H9 (cell line): ENCODE measurements around the gene SLC39A1. TPM values are rescaled to one million over a fixed set of nuclear protein-coding genes. Genes with fewer than 3 reads are reported as not detected.

Experiments
- DNase-seq: peaks from one replicate; pipeline ENCODE4 v3.0.0-alpha.2; 2017
- H2AFZ ChIP-seq: one replicate; pipeline ENCODE4 v1.6.1; 2013; ENCODE audit warnings: mild to moderate bottlenecking, low read length, control low read depth, moderate library complexity
- H2AK5ac ChIP-seq: 2 replicates; pipeline ENCODE4 v1.6.1; 2013; ENCODE audit warnings: low read length, control low read depth, mixed read lengths; ENCODE audit not compliant: insufficient read length
- H2BK120ac ChIP-seq: one replicate; pipeline ENCODE4 v1.6.1; 2013; ENCODE audit warnings: low read depth, mild to moderate bottlenecking, low read length, control low read depth, inconsistent platforms; ENCODE audit not compliant: poor library complexity, severe bottlenecking
- H2BK12ac ChIP-seq: 2 replicates; pipeline ENCODE4 v1.6.1; 2013; ENCODE audit warnings: low read length, control low read depth, mixed read lengths, low read depth; ENCODE audit not compliant: insufficient read length
- H2BK15ac ChIP-seq: 2 replicates; pipeline ENCODE4 v1.6.1; 2013; ENCODE audit warnings: low read depth, low read length, control low read depth
- H2BK20ac ChIP-seq: one replicate; pipeline ENCODE4 v1.6.1; 2013; ENCODE audit warnings: low read depth, mild to moderate bottlenecking, low read length, control low read depth, inconsistent platforms; ENCODE audit not compliant: poor library complexity, severe bottlenecking
- H2BK5ac ChIP-seq: 2 replicates; pipeline ENCODE4 v1.6.1; 2013; ENCODE audit warnings: low read length, control low read depth, mixed read lengths; ENCODE audit not compliant: insufficient read length
- H3K14ac ChIP-seq: 2 replicates; pipeline ENCODE4 v1.6.1; 2013; ENCODE audit warnings: low read length, control low read depth; ENCODE audit not compliant: insufficient read depth
- H3K18ac ChIP-seq: 2 replicates; pipeline ENCODE4 v1.6.1; 2013; ENCODE audit warnings: low read depth, mild to moderate bottlenecking, mixed read lengths, low read length, control low read depth; ENCODE audit not compliant: insufficient read length
- H3K23ac ChIP-seq: 2 replicates; pipeline ENCODE4 v1.6.1; 2013; ENCODE audit warnings: low read length, control low read depth, mixed read lengths, low read depth; ENCODE audit not compliant: insufficient read length
- H3K23me2 ChIP-seq: 2 replicates; pipeline ENCODE4 v1.6.1; 2013; ENCODE audit warnings: low read depth, mild to moderate bottlenecking, mixed read lengths, low read length, control low read depth; ENCODE audit not compliant: insufficient read length, poor library complexity, severe bottlenecking
- H3K27ac ChIP-seq: 2 replicates; pipeline ENCODE4 v1.5.1; 2013; ENCODE audit warnings: low read length, control low read depth, mixed read lengths, low read depth; ENCODE audit not compliant: insufficient read length
- H3K27me3 ChIP-seq: 2 replicates; pipeline ENCODE4 v1.6.1; 2013; ENCODE audit warnings: low read length, control low read depth, inconsistent platforms; ENCODE audit not compliant: insufficient read depth
- H3K4ac ChIP-seq: 2 replicates; pipeline ENCODE4 v1.6.1; 2013; ENCODE audit warnings: low read depth, mild to moderate bottlenecking, control low read depth, inconsistent platforms, low read length, moderate library complexity
- H3K4me1 ChIP-seq: 2 replicates; pipeline ENCODE4 v1.6.1; 2013; ENCODE audit warnings: low read length, control low read depth, inconsistent platforms; ENCODE audit not compliant: insufficient read depth
- H3K4me2 ChIP-seq: 2 replicates; pipeline ENCODE4 v1.6.1; 2013; ENCODE audit warnings: low read length, control low read depth, mixed read lengths; ENCODE audit not compliant: insufficient read length, insufficient read depth
- H3K56ac ChIP-seq: 2 replicates; pipeline ENCODE4 v1.6.1; 2013; ENCODE audit warnings: low read depth, mild to moderate bottlenecking, mixed read lengths, low read length, control low read depth; ENCODE audit not compliant: insufficient read length
- H3K79me1 ChIP-seq: 2 replicates; pipeline ENCODE4 v1.6.1; 2013; ENCODE audit warnings: low read depth, mild to moderate bottlenecking, moderate library complexity, low read length, control low read depth, inconsistent platforms; ENCODE audit not compliant: insufficient read depth, poor library complexity, severe bottlenecking
- H3K79me2 ChIP-seq: 2 replicates; pipeline ENCODE4 v1.6.1; 2013; ENCODE audit warnings: low read length, control low read depth, inconsistent platforms; ENCODE audit not compliant: insufficient read depth
- H3K9ac ChIP-seq: 2 replicates; pipeline ENCODE4 v1.6.1; 2013; ENCODE audit warnings: low read length, control low read depth, mixed read lengths; ENCODE audit not compliant: insufficient read length; ENCODE audit errors: extremely low read depth
- H3K9me3 ChIP-seq: one replicate; pipeline ENCODE4 v1.6.1; 2013; ENCODE audit warnings: low read depth, low read length, inconsistent platforms; ENCODE audit not compliant: control insufficient read depth
- H3T11ph ChIP-seq: one replicate; pipeline ENCODE4 v1.6.1; 2013; ENCODE audit warnings: mild to moderate bottlenecking, low read length, control low read depth, inconsistent platforms
- H4K20me1 ChIP-seq: one replicate; pipeline ENCODE4 v1.6.1; 2013; ENCODE audit not compliant: control insufficient read depth, insufficient read length, insufficient read depth
- H4K5ac ChIP-seq: 2 replicates; pipeline ENCODE4 v1.6.1; 2013; ENCODE audit warnings: low read depth, mild to moderate bottlenecking, mixed read lengths, low read length, control low read depth; ENCODE audit not compliant: insufficient read length
- H4K8ac ChIP-seq: replicated peaks from 2 replicates; pipeline ENCODE4 v1.6.1; 2013; ENCODE audit warnings: low read length, control low read depth, mixed read lengths, low read depth; ENCODE audit not compliant: insufficient read length
- H4K91ac ChIP-seq: 2 replicates; pipeline ENCODE4 v1.6.1; 2013; ENCODE audit warnings: low read depth, mild to moderate bottlenecking, moderate library complexity, mixed read lengths, low read length, control low read depth; ENCODE audit not compliant: insufficient read length
- H3K27ac Mint-ChIP-seq, 3 experiments: 2 replicates in 2 of 3; 3 replicates in 1 of 3; pipeline ENCODE4 v1.8.0; 2020 to 2021; ENCODE audit warnings: mixed read lengths in 3 of 3, mild to moderate bottlenecking in 1 of 3, moderate library complexity in 1 of 3
- H3K27me3 Mint-ChIP-seq: 2 replicates; pipeline ENCODE4 v1.8.0; 2021; ENCODE audit warnings: low read depth, mild to moderate bottlenecking, moderate library complexity, mixed read lengths
- H3K36me3 Mint-ChIP-seq, 3 experiments: 2 replicates in 2 of 3; 3 replicates in 1 of 3; pipeline ENCODE4 v1.8.0; 2020 to 2021; ENCODE audit warnings: low read depth in 3 of 3, mixed read lengths in 3 of 3; ENCODE audit not compliant: insufficient read depth in 1 of 3
- H3K4me1 Mint-ChIP-seq, 2 experiments: 2 replicates each; pipeline ENCODE4 v1.8.0; 2020; ENCODE audit warnings: mixed read lengths in 2 of 2
- H3K4me3 Mint-ChIP-seq, 2 experiments: 2 replicates in 1 of 2; 3 replicates in 1 of 2; pipeline ENCODE4 v1.8.0; 2020 to 2021; ENCODE audit warnings: mild to moderate bottlenecking in 2 of 2, mixed read lengths in 2 of 2, moderate library complexity in 1 of 2
- H3K9me3 Mint-ChIP-seq, 2 experiments: 2 replicates in 1 of 2; 3 replicates in 1 of 2; pipeline ENCODE4 v1.8.0; 2020; ENCODE audit warnings: mild to moderate bottlenecking in 2 of 2, mixed read lengths in 2 of 2, moderate library complexity in 1 of 2
- WGBS: extraction: QIAGEN DNeasy Blood & Tissue Kit; methylation state at CpG from one replicate; pipeline ENCODE4 v1.1.7; 2013; ENCODE audit warnings: missing lambda C conversion rate, low lambda C conversion rate, mixed read lengths; ENCODE audit not compliant: insufficient read length; ENCODE audit errors: extremely low coverage; 5-methylcytosine and 5-hydroxymethylcytosine counted together
- total RNA-seq: library from RNA; stranded (reverse); gene quantifications from 2 replicates; pipeline ENCODE4 v1.2.1, GENCODE V29; 2021
- TF ChIP-seq, protein P1 (sequence below): fragments of 200-600 bp; sonication (generic); conservative IDR thresholded peaks from 3 replicates; pipeline ENCODE4 v1.8.0; 2021; ENCODE audit warnings: antibody characterized with exemption, mild to moderate bottlenecking

Gene SLC39A1
- total RNA-seq, 1 experiment from 2014 or later, result 161 TPM

DNA sequence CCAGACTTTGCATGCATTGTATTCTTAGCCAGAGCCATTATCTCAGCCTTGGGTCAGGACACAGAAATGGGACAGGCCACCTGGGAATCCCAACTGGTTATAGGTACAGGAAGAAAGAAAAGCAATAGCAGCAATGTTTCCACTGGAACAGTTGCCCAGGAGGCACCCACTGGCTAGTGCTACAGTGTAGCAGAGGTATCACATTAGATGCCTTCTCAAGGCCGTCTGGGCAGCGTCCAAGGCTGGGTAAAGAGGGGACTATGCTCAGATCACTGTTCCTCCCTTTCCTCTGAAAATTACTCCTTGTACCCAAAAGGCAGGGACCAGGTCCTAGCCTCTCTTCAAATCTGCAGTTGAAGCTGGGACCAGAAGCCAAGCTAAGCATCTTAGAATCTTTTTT lies 7.0 kb upstream of the SLC39A1 start:
- H3K4me2 ChIP-seq, result no peak overlapping the region
- Mint-ChIP-seq H3K4me3 (peak overlapping the region in 1 of 2 experiments; percentile 50; a peak in 2 of 5 replicates), H3K4me1 (peaks cover 24 to 33% of the 10 kb centered on the region in 2 experiments), H3K36me3 (peaks cover 20 to 40% (median 38%) of the 10 kb centered on the region in 3 experiments), H3K9me3 (peaks cover 0 to 4% of the 10 kb centered on the region in 2 experiments; a peak in 1 of 5 replicates), H3K27me3 (no peaks in the 10 kb centered on the region), H3K27ac (peak overlapping the region in 1 of 3 experiments; percentile 87; a peak in 1 of 7 replicates)
- no peak overlapping the region for H2BK15ac ChIP-seq
- H3K27ac ChIP-seq, result no peak overlapping the region
- no peak overlapping the region for H2BK5ac ChIP-seq
- no peaks in the 10 kb centered on the region for H3K9me3 ChIP-seq
- H2BK120ac ChIP-seq, result no peak overlapping the region
- peaks cover 5% of the 10 kb centered on the region for H3K23me2 ChIP-seq
- H4K5ac ChIP-seq, result no peak overlapping the region
- no peak overlapping the region for H2AK5ac ChIP-seq
- no peaks in the 10 kb centered on the region for H4K20me1 ChIP-seq
- H3K4me1 ChIP-seq, result no peaks in the 10 kb centered on the region
- H3K27me3 ChIP-seq, result no peaks in the 10 kb centered on the region
- no peak for DNase-seq
- H3K79me1 ChIP-seq, result no peaks in the 10 kb centered on the region
- no peak overlapping the region for H3K56ac ChIP-seq
- H3K14ac ChIP-seq, result no peak overlapping the region
- H3K23ac ChIP-seq, result no peak overlapping the region
- H2BK12ac ChIP-seq, result no peak overlapping the region
- no peak overlapping the region for H4K8ac ChIP-seq
- H4K91ac ChIP-seq, result no peak overlapping the region
- H3K4ac ChIP-seq, result no peak overlapping the region
- H3K79me2 ChIP-seq, result no peaks in the 10 kb centered on the region
- no peak overlapping the region for H2BK20ac ChIP-seq
- no peak overlapping the region for H2AFZ ChIP-seq
- WGBS, result no CpG with 5 or more reads among the region's 2 CpGs
- TF ChIP-seq, protein P1, sequence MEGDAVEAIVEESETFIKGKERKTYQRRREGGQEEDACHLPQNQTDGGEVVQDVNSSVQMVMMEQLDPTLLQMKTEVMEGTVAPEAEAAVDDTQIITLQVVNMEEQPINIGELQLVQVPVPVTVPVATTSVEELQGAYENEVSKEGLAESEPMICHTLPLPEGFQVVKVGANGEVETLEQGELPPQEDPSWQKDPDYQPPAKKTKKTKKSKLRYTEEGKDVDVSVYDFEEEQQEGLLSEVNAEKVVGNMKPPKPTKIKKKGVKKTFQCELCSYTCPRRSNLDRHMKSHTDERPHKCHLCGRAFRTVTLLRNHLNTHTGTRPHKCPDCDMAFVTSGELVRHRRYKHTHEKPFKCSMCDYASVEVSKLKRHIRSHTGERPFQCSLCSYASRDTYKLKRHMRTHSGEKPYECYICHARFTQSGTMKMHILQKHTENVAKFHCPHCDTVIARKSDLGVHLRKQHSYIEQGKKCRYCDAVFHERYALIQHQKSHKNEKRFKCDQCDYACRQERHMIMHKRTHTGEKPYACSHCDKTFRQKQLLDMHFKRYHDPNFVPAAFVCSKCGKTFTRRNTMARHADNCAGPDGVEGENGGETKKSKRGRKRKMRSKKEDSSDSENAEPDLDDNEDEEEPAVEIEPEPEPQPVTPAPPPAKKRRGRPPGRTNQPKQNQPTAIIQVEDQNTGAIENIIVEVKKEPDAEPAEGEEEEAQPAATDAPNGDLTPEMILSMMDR, result no peak
- H3T11ph ChIP-seq, result no peak overlapping the region
- no peak overlapping the region for H3K18ac ChIP-seq
- H3K9ac ChIP-seq, result no peak overlapping the region
